LNCAP (cell line): Measurements from ENCODE around the gene KCNJ10.

Experiments
- CTCF ChIP-seq: fragments of 450-650 bp; IDR thresholded peaks from 2 replicates; pipeline ENCODE4 v1.5.1; 2017; ENCODE audit warnings: mild to moderate bottlenecking

KCNJ10 gene

GRCh38 chr1:160084771-160085321 is 14.9 kb upstream of the KCNJ10 start:
- no peak for TF ChIP-seq CTCF

GRCh38 chr1:160083968-160084770 is 14.2 kb upstream of the KCNJ10 start:
- peak; percentile 92 for TF ChIP-seq CTCF

- no peak for TF ChIP-seq CTCF
Observed at GRCh38 chr1:160082926-160083325, 13.0 kb upstream of the KCNJ10 start.

- no peak for TF ChIP-seq CTCF
Observed at GRCh38 chr1:160082487-160082886, 12.5 kb upstream of the KCNJ10 start.

GRCh38 chr1:160081261-160081936 is 11.4 kb upstream of the KCNJ10 start, which contains the start of gene KCNJ9:
Gene KCNJ9 (plus strand): TSS chr1:160081538. CDS start chr1:160084031, 2,493 bp downstream.
- no peak for TF ChIP-seq CTCF

- no peak for TF ChIP-seq CTCF
Observed at GRCh38 chr1:160080381-160081100, 10.6 kb upstream of the KCNJ10 start.

GRCh38 chr1:160079448-160079847 is 9.5 kb upstream of the KCNJ10 start:
- no peak for TF ChIP-seq CTCF
